ENCODE data around the gene ERAP2. TPM values are rescaled to one million over a fixed set of nuclear protein-coding genes. Genes with fewer than 3 reads are reported as not detected.

ERAP2 gene
- total RNA-seq, 1 donor from 2014 or later = 45.6 TPM

DNA sequence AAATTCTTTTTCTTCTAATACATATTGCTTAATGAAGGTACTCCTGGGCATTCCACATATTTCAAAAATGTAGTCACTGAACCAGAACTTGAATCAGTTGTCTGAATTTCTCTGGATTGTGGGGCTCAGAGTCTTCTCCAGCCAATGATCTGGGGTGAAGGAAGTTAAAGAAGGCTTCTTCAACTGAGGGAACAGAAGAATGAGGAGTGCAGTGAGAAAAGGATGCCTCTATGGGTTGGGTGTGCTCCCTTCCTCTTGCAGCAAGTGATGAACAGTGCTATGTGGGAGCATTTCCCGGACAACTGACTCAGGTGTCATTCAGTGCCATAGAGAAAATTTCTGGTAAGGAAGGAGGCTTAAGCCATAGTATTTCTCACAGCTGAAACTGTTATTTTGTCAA is 67.5 kb downstream of the ERAP2 start:
- H3K4me3 ChIP-seq (ENCODE audit: low read depth, low read length) = no peak overlapping the region
- no peak for DNase-seq (ENCODE audit: low read depth)
- TF ChIP-seq, protein P1, sequence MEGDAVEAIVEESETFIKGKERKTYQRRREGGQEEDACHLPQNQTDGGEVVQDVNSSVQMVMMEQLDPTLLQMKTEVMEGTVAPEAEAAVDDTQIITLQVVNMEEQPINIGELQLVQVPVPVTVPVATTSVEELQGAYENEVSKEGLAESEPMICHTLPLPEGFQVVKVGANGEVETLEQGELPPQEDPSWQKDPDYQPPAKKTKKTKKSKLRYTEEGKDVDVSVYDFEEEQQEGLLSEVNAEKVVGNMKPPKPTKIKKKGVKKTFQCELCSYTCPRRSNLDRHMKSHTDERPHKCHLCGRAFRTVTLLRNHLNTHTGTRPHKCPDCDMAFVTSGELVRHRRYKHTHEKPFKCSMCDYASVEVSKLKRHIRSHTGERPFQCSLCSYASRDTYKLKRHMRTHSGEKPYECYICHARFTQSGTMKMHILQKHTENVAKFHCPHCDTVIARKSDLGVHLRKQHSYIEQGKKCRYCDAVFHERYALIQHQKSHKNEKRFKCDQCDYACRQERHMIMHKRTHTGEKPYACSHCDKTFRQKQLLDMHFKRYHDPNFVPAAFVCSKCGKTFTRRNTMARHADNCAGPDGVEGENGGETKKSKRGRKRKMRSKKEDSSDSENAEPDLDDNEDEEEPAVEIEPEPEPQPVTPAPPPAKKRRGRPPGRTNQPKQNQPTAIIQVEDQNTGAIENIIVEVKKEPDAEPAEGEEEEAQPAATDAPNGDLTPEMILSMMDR (conservative IDR thresholded peaks at IDR 0.05; ENCODE audit: low read depth, low read length) = no peak

GRCh38 chr5:96945144-96945897 is 69.0 kb downstream of the ERAP2 start:
- no peak overlapping the region for H3K4me3 ChIP-seq (ENCODE audit: low read depth, low read length)
- TF ChIP-seq, protein P1 (conservative IDR thresholded peaks at IDR 0.05; ENCODE audit: low read depth, low read length) = no peak
- DNase-seq (ENCODE audit: low read depth) = no peak

DNA sequence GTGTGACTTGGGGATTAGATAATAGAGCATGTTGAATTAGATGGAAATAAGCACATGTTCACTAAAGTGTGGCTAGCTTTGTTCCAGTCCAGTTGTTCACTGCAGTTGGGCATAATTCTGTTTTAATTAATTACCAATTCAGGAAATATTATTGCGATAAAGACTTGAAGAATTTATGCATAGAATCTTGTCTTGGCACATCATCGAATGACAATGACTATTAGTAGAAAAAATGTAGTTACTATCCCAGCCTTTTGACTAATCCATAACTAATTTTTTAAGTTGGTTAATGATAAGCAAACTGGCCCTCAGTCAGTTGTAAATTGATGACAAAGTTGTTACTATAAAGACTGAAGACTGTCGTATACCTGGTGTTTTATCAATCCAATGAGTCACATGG is 70.1 kb downstream of the ERAP2 start:
- TF ChIP-seq, protein P1 (conservative IDR thresholded peaks at IDR 0.05; ENCODE audit: low read depth, low read length) = no peak

GRCh38 chr5:96952118-96952750 is 75.9 kb downstream of the ERAP2 start:
- TF ChIP-seq, protein P1 (conservative IDR thresholded peaks at IDR 0.05; ENCODE audit: low read depth, low read length) = no peak
- no peak for DNase-seq (ENCODE audit: low read depth)
- H3K4me3 ChIP-seq (ENCODE audit: low read depth, low read length) = no peak overlapping the region

More for the DNA sequence above, 70.1 kb downstream of the ERAP2 start:
- H3K4me3 ChIP-seq (ENCODE audit: low read depth, low read length) = no peak overlapping the region
- DNase-seq (ENCODE audit: low read depth) = peak; percentile 57

GRCh38 chr5:96952974-96953730 is 76.9 kb downstream of the ERAP2 start:
- H3K4me3 ChIP-seq (ENCODE audit: low read depth, low read length) = no peak overlapping the region
- no peak for DNase-seq (ENCODE audit: low read depth)
- TF ChIP-seq, protein P1 (conservative IDR thresholded peaks at IDR 0.05; ENCODE audit: low read depth, low read length) = no peak

DNA sequence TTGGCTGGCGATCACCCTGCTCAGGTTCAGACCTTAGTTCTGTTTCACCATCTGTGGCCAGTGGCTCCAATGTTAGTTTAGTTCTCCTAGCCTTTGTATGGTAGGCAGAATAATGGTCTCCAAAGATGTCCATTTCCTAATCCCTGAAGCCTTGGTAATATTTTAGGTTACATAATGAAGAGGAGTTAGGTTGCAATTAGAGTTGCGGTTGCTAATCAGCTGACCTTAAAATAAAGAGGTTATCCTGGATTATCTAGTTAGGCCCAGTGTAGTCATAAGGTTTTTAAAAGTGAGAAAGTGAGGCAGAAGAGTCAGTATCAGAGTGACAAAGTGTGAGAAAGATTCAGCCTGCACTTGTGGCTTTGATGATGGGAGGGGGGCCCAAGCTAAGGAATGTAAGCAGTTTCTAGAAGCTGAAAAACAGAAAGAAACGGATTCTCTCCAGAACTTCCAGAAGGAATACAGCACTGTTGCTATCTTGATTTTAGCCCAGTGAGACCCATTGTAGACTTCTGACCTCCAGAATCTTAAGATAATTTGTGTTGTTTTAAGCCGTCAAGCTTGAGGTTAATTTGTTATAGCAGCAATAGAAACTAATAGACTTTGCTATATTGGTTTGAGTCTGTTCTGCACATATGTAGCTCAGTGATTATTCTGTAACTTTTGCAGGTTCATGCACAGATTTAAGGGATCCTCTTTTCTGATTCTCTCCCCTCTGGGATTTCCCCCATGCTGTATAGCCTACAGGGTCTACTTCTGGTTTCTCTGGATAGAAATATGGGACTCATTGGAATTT is 81.2 kb downstream of the ERAP2 start:
- no peak overlapping the region for H3K4me3 ChIP-seq (ENCODE audit: low read depth, low read length)
- TF ChIP-seq, protein P1 (conservative IDR thresholded peaks at IDR 0.05; ENCODE audit: low read depth, low read length) = no peak
- DNase-seq (ENCODE audit: low read depth) = no peak
